ENCODE measurements around the gene MYL10.

The MYL10 gene

GRCh38 chr7:101578552-101578951, 50.5 kb downstream of the MYL10 start:
- no peak for DNase-seq (ENCODE audit: low read depth)
- no peak overlapping the region for H3K4me3 ChIP-seq (ENCODE audit: low read depth, low read length)
- no peak for TF ChIP-seq CTCF (IDR thresholded peaks at IDR 0.05; ENCODE audit: low read depth, low read length)
- TF ChIP-seq POLR2A (IDR thresholded peaks at IDR 0.05; ENCODE audit: extremely low read depth, insufficient read length): no peak
- no peak for TF ChIP-seq MAX (IDR thresholded peaks at IDR 0.05; ENCODE audit: low read depth, low read length)
- no peak for TF ChIP-seq MYC (IDR thresholded peaks at IDR 0.05; ENCODE audit: low read depth, low read length)

- no peak for DNase-seq (ENCODE audit: low read depth)
- TF ChIP-seq MAX (IDR thresholded peaks at IDR 0.05; ENCODE audit: low read depth, low read length) (no peak), POLR2A (IDR thresholded peaks at IDR 0.05; ENCODE audit: extremely low read depth, insufficient read length) (no peak), MYC (IDR thresholded peaks at IDR 0.05; ENCODE audit: low read depth, low read length) (no peak)
- H3K4me3 ChIP-seq (ENCODE audit: low read depth, low read length): no peak overlapping the region
These were observed 52.1 kb downstream of the MYL10 start for GRCh38 chr7:101576998-101577397.

- TF ChIP-seq MYC (IDR thresholded peaks at IDR 0.05; ENCODE audit: low read depth, low read length): no peak
- no peak for TF ChIP-seq MAX (IDR thresholded peaks at IDR 0.05; ENCODE audit: low read depth, low read length)
- TF ChIP-seq CTCF (IDR thresholded peaks at IDR 0.05; ENCODE audit: low read depth, low read length): no peak
- no peak for TF ChIP-seq POLR2A (IDR thresholded peaks at IDR 0.05; ENCODE audit: extremely low read depth, insufficient read length)
- H3K4me3 ChIP-seq (ENCODE audit: low read depth, low read length): no peak overlapping the region
- DNase-seq (ENCODE audit: low read depth): no peak
These were observed 53.4 kb downstream of the MYL10 start for GRCh38 chr7:101575721-101576120.

- DNase-seq (ENCODE audit: low read depth): no peak
- no peak overlapping the region for H3K4me3 ChIP-seq (ENCODE audit: low read depth, low read length)
These were observed 53.9 kb downstream of the MYL10 start for GRCh38 chr7:101575168-101575567.

GRCh38 chr7:101572156-101572555, 56.9 kb downstream of the MYL10 start:
- no peak for TF ChIP-seq MYC (IDR thresholded peaks at IDR 0.05; ENCODE audit: low read depth, low read length)
- no peak for DNase-seq (ENCODE audit: low read depth)
- no peak overlapping the region for H3K4me3 ChIP-seq (ENCODE audit: low read depth, low read length)

More at GRCh38 chr7:101575168-101575567, 53.9 kb downstream of the MYL10 start:
- TF ChIP-seq MAX (IDR thresholded peaks at IDR 0.05; ENCODE audit: low read depth, low read length): no peak
- TF ChIP-seq POLR2A (IDR thresholded peaks at IDR 0.05; ENCODE audit: extremely low read depth, insufficient read length): no peak
- TF ChIP-seq CTCF (IDR thresholded peaks at IDR 0.05; ENCODE audit: low read depth, low read length): no peak
- no peak for TF ChIP-seq MYC (IDR thresholded peaks at IDR 0.05; ENCODE audit: low read depth, low read length)

- no peak overlapping the region for H3K4me3 ChIP-seq (ENCODE audit: low read depth, low read length)
- DNase-seq (ENCODE audit: low read depth): no peak
- TF ChIP-seq MYC (IDR thresholded peaks at IDR 0.05; ENCODE audit: low read depth, low read length) (no peak), MAX (IDR thresholded peaks at IDR 0.05; ENCODE audit: low read depth, low read length) (no peak), CTCF (IDR thresholded peaks at IDR 0.05; ENCODE audit: low read depth, low read length) (no peak), POLR2A (IDR thresholded peaks at IDR 0.05; ENCODE audit: extremely low read depth, insufficient read length) (no peak)
These were observed 61.9 kb downstream of the MYL10 start for GRCh38 chr7:101567230-101567629.

- TF ChIP-seq MYC (IDR thresholded peaks at IDR 0.05; ENCODE audit: low read depth, low read length): no peak
- TF ChIP-seq MAX (IDR thresholded peaks at IDR 0.05; ENCODE audit: low read depth, low read length): no peak
- no peak for TF ChIP-seq CTCF (IDR thresholded peaks at IDR 0.05; ENCODE audit: low read depth, low read length)
- TF ChIP-seq POLR2A (IDR thresholded peaks at IDR 0.05; ENCODE audit: extremely low read depth, insufficient read length): no peak
- no peak overlapping the region for H3K4me3 ChIP-seq (ENCODE audit: low read depth, low read length)
- DNase-seq (ENCODE audit: low read depth): no peak
These were observed 63.4 kb downstream of the MYL10 start for GRCh38 chr7:101565601-101566209.

Measured in NB4 (cell line).